Gastrocnemius medialis (tissue), 4 donors: ENCODE measurements around the gene RGS1. TPM values are rescaled to one million over a fixed set of nuclear protein-coding genes. Genes with fewer than 3 reads are reported as not detected.

Experiments used
- ATAC-seq, 2 donors: fragments of 150-250 bp; one replicate each; pipeline ENCODE4 v1.9.1; 2016
- DNase-seq, 2 donors: peaks; one replicate each; pipeline ENCODE4 v3.0.0-alpha.2; 2019
- H3K27ac ChIP-seq, 4 donors: fragments of 200-600 bp; sonication (generic); 1 replicate in 1 of 4; 2 replicates in 3 of 4; pipeline ENCODE4 v1.5.1; 2016 to 2018; ENCODE audit warnings: mild to moderate bottlenecking in 2 of 4, moderate library complexity in 1 of 4
- H3K27me3 ChIP-seq, 3 donors: fragments of 200-600 bp; sonication (generic) in 2 of 3; 1 replicate in 1 of 3; 2 replicates in 2 of 3; pipeline versions ENCODE4 v1.5.1 to v1.6.0; 2016 to 2019; ENCODE audit warnings: mild to moderate bottlenecking in 1 of 3, moderate library complexity in 1 of 3
- H3K36me3 ChIP-seq, 2 donors: fragments of 200-600 bp; sonication (generic) in 1 of 2; one replicate each; pipeline ENCODE4 v1.5.1; 2017 to 2018
- H3K4me1 ChIP-seq, 2 donors: fragments of 200-600 bp; sonication (generic) in 1 of 2; one replicate each; pipeline ENCODE4 v1.5.1; 2016 to 2017; ENCODE audit warnings: mild to moderate bottlenecking in 2 of 2
- H3K4me3 ChIP-seq, 4 donors: fragments of 200-600 bp; sonication (generic) in 3 of 4; 1 replicate in 1 of 4; 2 replicates in 3 of 4; pipeline ENCODE4 v1.5.1; 2016 to 2019; ENCODE audit warnings: mild to moderate bottlenecking in 2 of 4
- H3K9me3 ChIP-seq, 3 donors: fragments of 200-600 bp; sonication (generic) in 2 of 3; 1 replicate in 1 of 3; 2 replicates in 2 of 3; pipeline ENCODE4 v1.5.1; 2016 to 2019
- CTCF ChIP-seq, 5 experiments: fragments of 450-650 bp in 3 of 5; fragments of 200-600 bp in 2 of 5; sonication (generic) in 2 of 5; IDR thresholded peaks in 4 of 5; conservative IDR thresholded peaks in 1 of 5; 1 replicate in 4 of 5; 2 replicates in 1 of 5; pipeline ENCODE4 v1.5.1; 2016 to 2019; ENCODE audit warnings: antibody characterized with exemption in 5 of 5, mild to moderate bottlenecking in 3 of 5, moderate library complexity in 3 of 5
- POLR2A ChIP-seq, 2 donors: fragments of 450-650 bp; IDR thresholded peaks; one replicate each; pipeline ENCODE4 v1.6.1; 2017; ENCODE audit warnings: antibody characterized with exemption in 2 of 2, mild to moderate bottlenecking in 2 of 2, moderate library complexity in 2 of 2
- in situ Hi-C, 4 donors: fragments of 200-750 bp; cut with MboI; loops; one replicate each; pipeline versions ENCODE4 v1.15.0 to v1.8.0; 2017; ENCODE audit warnings: low sequenced_read_pairs in 4 of 4
- intact Hi-C: fragments of 100-400 bp; cut with DNase I; formaldehyde crosslinking; loops from one replicate; pipeline ENCODE4 v1.15.1; 2023; ENCODE audit warnings: low total_unique reads
- total RNA-seq, 4 donors: library from RNA; depleted of rRNA; stranded (reverse); fragments of >200 nt; gene quantifications; one replicate each; pipeline versions ENCODE4 v1.1.0 to v1.2.3, GENCODE V29; 2016

The RGS1 gene
- total RNA-seq, 4 donors from 2014 or later: 1.0 to 4.9 (median 3.5) TPM

GRCh38 chr1:192546596-192547190 lies 28.9 kb upstream of the RGS1 start:
- H3K4me1 ChIP-seq: no peaks in the 10 kb centered on the region
- no peaks in the 10 kb centered on the region for H3K36me3 ChIP-seq
- H3K27me3 ChIP-seq: no peaks in the 10 kb centered on the region
- no peaks in the 10 kb centered on the region for H3K9me3 ChIP-seq
- no peak for DNase-seq
- TF ChIP-seq POLR2A (IDR thresholded peaks at IDR 0.05) (no peak), CTCF (IDR thresholded peaks at IDR 0.05 in 4 of 5, conservative IDR thresholded peaks at IDR 0.05 in 1 of 5) (no peak)
- H3K27ac ChIP-seq: no peak overlapping the region
- ATAC-seq: no peak
- in situ Hi-C loops: no loop called here
- intact Hi-C loops: no loop called here
- H3K4me3 ChIP-seq: no peak overlapping the region

DNA sequence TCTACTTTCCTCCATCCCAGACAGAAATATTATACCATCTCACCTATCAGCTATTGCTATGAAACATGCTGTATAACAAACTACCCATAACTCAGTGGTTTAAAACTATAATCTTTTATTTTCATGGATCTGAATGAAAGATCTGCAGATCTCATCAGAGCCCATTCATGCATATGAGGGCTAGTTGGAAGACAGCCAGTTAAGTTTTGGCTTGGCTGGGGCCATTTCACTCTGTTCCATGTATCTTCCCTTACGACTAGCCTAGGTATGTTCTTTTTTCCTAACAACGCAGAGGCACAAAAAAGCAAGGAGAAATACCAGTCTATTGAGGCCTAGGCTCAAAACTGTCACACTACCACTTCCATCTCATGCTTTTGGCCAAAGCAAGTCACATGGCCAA lies 28.1 kb upstream of the RGS1 start:
- DNase-seq (no peak), ATAC-seq (no peak)
- H3K9me3 ChIP-seq: no peaks in the 10 kb centered on the region
- H3K4me1 ChIP-seq: no peaks in the 10 kb centered on the region
- no peaks in the 10 kb centered on the region for H3K36me3 ChIP-seq
- intact Hi-C loops: no loop called here
- TF ChIP-seq POLR2A (IDR thresholded peaks at IDR 0.05) (no peak), CTCF (IDR thresholded peaks at IDR 0.05 in 4 of 5, conservative IDR thresholded peaks at IDR 0.05 in 1 of 5) (no peak)
- H3K4me3 ChIP-seq: no peak overlapping the region
- in situ Hi-C loops: no loop called here
- H3K27ac ChIP-seq: no peak overlapping the region
- H3K27me3 ChIP-seq: no peaks in the 10 kb centered on the region

GRCh38 chr1:192549937-192550336 lies 25.6 kb upstream of the RGS1 start:
- H3K27ac ChIP-seq: no peak overlapping the region

GRCh38 chr1:192550922-192551534 lies 24.5 kb upstream of the RGS1 start:
- H3K27me3 ChIP-seq: no peaks in the 10 kb centered on the region
- intact Hi-C loops: no loop called here
- H3K4me1 ChIP-seq: no peaks in the 10 kb centered on the region
- ATAC-seq (no peak), DNase-seq (no peak)
- H3K9me3 ChIP-seq: no peaks in the 10 kb centered on the region
- H3K27ac ChIP-seq: no peak overlapping the region
- no peak overlapping the region for H3K4me3 ChIP-seq
- TF ChIP-seq CTCF (IDR thresholded peaks at IDR 0.05 in 4 of 5, conservative IDR thresholded peaks at IDR 0.05 in 1 of 5) (no peak), POLR2A (IDR thresholded peaks at IDR 0.05) (no peak)
- no peaks in the 10 kb centered on the region for H3K36me3 ChIP-seq
- in situ Hi-C loops: no loop called here

More at GRCh38 chr1:192549937-192550336, 25.6 kb upstream of the RGS1 start:
- H3K4me3 ChIP-seq: no peak overlapping the region
- DNase-seq: no peak
- no peaks in the 10 kb centered on the region for H3K27me3 ChIP-seq
- intact Hi-C loops (no loop called here), in situ Hi-C loops (no loop called here)
- H3K36me3 ChIP-seq: no peaks in the 10 kb centered on the region
- no peak for ATAC-seq
- H3K9me3 ChIP-seq: no peaks in the 10 kb centered on the region
- no peak for TF ChIP-seq CTCF (IDR thresholded peaks at IDR 0.05 in 4 of 5, conservative IDR thresholded peaks at IDR 0.05 in 1 of 5)
- TF ChIP-seq POLR2A (IDR thresholded peaks at IDR 0.05): no peak
- H3K4me1 ChIP-seq: no peaks in the 10 kb centered on the region
